DOHH2 (cell line): ENCODE results near the gene RABL6.

Source experiments
- H3F3A ChIP-seq: fragments of 200-600 bp; sonication (generic), shearing (Covaris generic); 2 replicates; pipeline ENCODE4 v1.6.0; 2016; ENCODE audit warnings: antibody characterized with exemption, mild to moderate bottlenecking; ENCODE audit not compliant: control insufficient read depth, insufficient read depth
- H3K27ac ChIP-seq: fragments of 200-600 bp; sonication (generic); 2 replicates; pipeline ENCODE4 v1.5.1; 2014; ENCODE audit warnings: low read depth, mild to moderate bottlenecking, low read length, moderate library complexity
- H3K27me3 ChIP-seq: fragments of 200-600 bp; sonication (generic); 2 replicates; pipeline ENCODE4 v1.6.1; 2014; ENCODE audit warnings: mild to moderate bottlenecking, low read length, mixed read lengths; ENCODE audit not compliant: control insufficient read depth
- H3K36me3 ChIP-seq: fragments of 200-600 bp; sonication (generic); 2 replicates; pipeline ENCODE4 v1.6.1; 2014; ENCODE audit warnings: mild to moderate bottlenecking, low read length, moderate library complexity, mixed read lengths; ENCODE audit not compliant: control insufficient read depth
- H3K4me1 ChIP-seq: fragments of 200-600 bp; sonication (generic); 2 replicates; pipeline ENCODE4 v1.6.1; 2014; ENCODE audit warnings: mild to moderate bottlenecking, low read length, mixed read lengths; ENCODE audit not compliant: control insufficient read depth
- H3K4me2 ChIP-seq: fragments of 200-600 bp; sonication (generic); 2 replicates; pipeline ENCODE4 v1.6.0; 2014; ENCODE audit warnings: mild to moderate bottlenecking, low read length, moderate library complexity
- H3K4me3 ChIP-seq: fragments of 200-600 bp; sonication (generic); 2 replicates; pipeline ENCODE4 v1.5.1; 2014; ENCODE audit warnings: mild to moderate bottlenecking, low read length, mixed read lengths
- H3K79me2 ChIP-seq: fragments of 200-600 bp; sonication (generic); 2 replicates; pipeline ENCODE4 v1.6.1; 2014; ENCODE audit warnings: mild to moderate bottlenecking, low read length, mixed read lengths; ENCODE audit not compliant: control insufficient read depth
- H3K9me2 ChIP-seq: fragments of 200-600 bp; sonication (generic); replicated peaks from 2 replicates; pipeline ENCODE4 v1.6.1; 2014; ENCODE audit warnings: mild to moderate bottlenecking, low read length, mixed read lengths; ENCODE audit not compliant: control insufficient read depth
- H3K9me3 ChIP-seq: fragments of 200-600 bp; sonication (generic); 2 replicates; pipeline ENCODE4 v1.6.1; 2014; ENCODE audit warnings: antibody characterized with exemption, low read length, mixed read lengths; ENCODE audit not compliant: control insufficient read depth, insufficient read depth
- H4K20me1 ChIP-seq: fragments of 200-600 bp; sonication (generic); 2 replicates; pipeline ENCODE4 v1.6.0; 2014; ENCODE audit warnings: low read depth, mild to moderate bottlenecking, antibody characterized with exemption, low read length, moderate library complexity; ENCODE audit not compliant: control insufficient read depth, insufficient read depth
- CTCF ChIP-seq: fragments of 200-600 bp; sonication (generic); IDR thresholded peaks from one replicate; pipeline ENCODE4 v1.5.1; 2014; ENCODE audit warnings: antibody characterized with exemption, mild to moderate bottlenecking, low read depth, low read length; ENCODE audit not compliant: poor library complexity, severe bottlenecking
- EZH2phosphoT487 ChIP-seq: fragments of 200-600 bp; sonication (generic); IDR thresholded peaks from 2 replicates; pipeline ENCODE4 v1.6.1; 2017; ENCODE audit warnings: borderline replicate concordance, mild to moderate bottlenecking, antibody characterized with exemption, low read length, moderate library complexity, mixed read lengths

RABL6 gene

GRCh38 chr9:136850866-136851775, 43.4 kb downstream of the RABL6 start:
- Histone ChIP-seq H3K36me3 (peaks cover 21% of the 10 kb centered on the region; the same call in 1 of the 2 replicates), H4K20me1 (peaks cover 6% of the 10 kb centered on the region; the same call in 1 of the 2 replicates), H3K27ac (no peak overlapping the region), H3K9me3 (no peaks in the 10 kb centered on the region), H3K9me2 (no peaks in the 10 kb centered on the region), H3K4me2 (no peak overlapping the region), H3K79me2 (peaks cover 13% of the 10 kb centered on the region), H3K27me3 (no peaks in the 10 kb centered on the region), H3K4me1 (peaks cover 21% of the 10 kb centered on the region), H3F3A (no peaks in the 10 kb centered on the region; the same call in 1 of the 2 replicates), H3K4me3 (no peak overlapping the region)
- TF ChIP-seq EZH2phosphoT487 = no peak

- Histone ChIP-seq H3F3A (no peaks in the 10 kb centered on the region; the same call in 1 of the 2 replicates), H3K4me2 (no peak within 1 kb of the TSS), H3K36me3 (peaks cover 21% of the 10 kb centered on the region; the same call in 1 of the 2 replicates), H3K27ac (no peak within 1 kb of the TSS), H3K9me2 (no peaks in the 10 kb centered on the region), H3K79me2 (peaks cover 13% of the 10 kb centered on the region), H4K20me1 (peaks cover 6% of the 10 kb centered on the region; the same call in 1 of the 2 replicates), H3K4me1 (peaks cover 21% of the 10 kb centered on the region), H3K9me3 (no peaks in the 10 kb centered on the region), H3K27me3 (no peaks in the 10 kb centered on the region), H3K4me3 (no peak within 1 kb of the TSS)
- no peak for TF ChIP-seq CTCF
Measured at GRCh38 chr9:136851941-136852663, 44.4 kb downstream of the RABL6 start, which contains the start of gene MAMDC4. Gene MAMDC4, plus strand, starts transcription at chr9:136852346. Its CDS starts 71 bp downstream, at chr9:136852417.

- H3F3A ChIP-seq = no peaks in the 10 kb centered on the region; the same call in 1 of the 2 replicates
- H3K4me1 ChIP-seq = peaks cover 14% of the 10 kb centered on the region
- H3K9me3 ChIP-seq = no peaks in the 10 kb centered on the region
- no peaks in the 10 kb centered on the region for H3K9me2 ChIP-seq
- no peaks in the 10 kb centered on the region for H3K27me3 ChIP-seq
- no peak overlapping the region for H3K4me2 ChIP-seq
- H3K4me3 ChIP-seq = no peak overlapping the region
- H3K36me3 ChIP-seq = peaks cover 21% of the 10 kb centered on the region; the same call in 1 of the 2 replicates
- H3K27ac ChIP-seq = no peak overlapping the region
- peaks cover 12% of the 10 kb centered on the region for H3K79me2 ChIP-seq
- peaks cover 6% of the 10 kb centered on the region; the same call in 1 of the 2 replicates for H4K20me1 ChIP-seq
- TF ChIP-seq EZH2phosphoT487 (no peak), CTCF (no peak)
Measured at GRCh38 chr9:136852664-136853595, 45.2 kb downstream of the RABL6 start.
